ENCODE data around the gene JMJD4.
A peak's percentile ranks its signal among the peaks of the same experiment; 100 is the strongest.

Gene JMJD4

DNA sequence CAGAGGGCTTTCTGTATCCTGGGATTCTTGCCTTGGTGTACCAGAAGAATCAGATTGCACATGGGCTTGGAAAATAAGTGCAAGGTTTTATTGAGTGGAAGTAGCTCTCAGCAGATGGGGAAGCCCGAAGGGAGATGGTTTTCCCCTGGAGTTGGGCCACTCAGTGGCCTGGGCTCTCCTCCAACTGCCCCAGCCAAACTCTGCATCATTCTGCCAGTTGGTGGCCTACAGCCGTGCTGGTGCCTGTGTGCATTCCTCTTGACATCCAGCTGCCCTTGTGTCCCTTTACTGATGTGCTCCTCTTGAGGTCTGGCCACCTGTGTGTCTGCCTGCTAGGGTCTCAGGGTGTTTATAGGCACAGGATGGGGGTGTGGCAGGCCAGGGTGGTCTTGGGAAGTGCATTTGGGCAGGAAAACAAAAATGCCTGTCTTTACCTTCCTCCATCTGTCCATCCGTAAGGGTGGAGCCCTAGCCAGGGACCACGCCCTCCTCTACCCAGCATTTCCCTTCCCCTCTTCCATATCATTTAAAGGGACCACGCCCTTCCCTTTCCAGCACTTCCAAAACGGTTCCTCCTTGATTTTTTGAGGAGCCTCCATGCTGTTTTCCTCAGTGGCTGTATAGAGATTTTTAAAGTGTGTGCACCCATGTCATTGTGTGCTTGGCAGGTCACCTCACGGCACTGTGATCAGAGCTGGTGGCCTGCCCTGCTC, 19.1 kb upstream of the JMJD4 start:
- no peak for DNase-seq (ENCODE audit: insufficient read length, low spot score)
- no peak for FAIRE-seq

DNA sequence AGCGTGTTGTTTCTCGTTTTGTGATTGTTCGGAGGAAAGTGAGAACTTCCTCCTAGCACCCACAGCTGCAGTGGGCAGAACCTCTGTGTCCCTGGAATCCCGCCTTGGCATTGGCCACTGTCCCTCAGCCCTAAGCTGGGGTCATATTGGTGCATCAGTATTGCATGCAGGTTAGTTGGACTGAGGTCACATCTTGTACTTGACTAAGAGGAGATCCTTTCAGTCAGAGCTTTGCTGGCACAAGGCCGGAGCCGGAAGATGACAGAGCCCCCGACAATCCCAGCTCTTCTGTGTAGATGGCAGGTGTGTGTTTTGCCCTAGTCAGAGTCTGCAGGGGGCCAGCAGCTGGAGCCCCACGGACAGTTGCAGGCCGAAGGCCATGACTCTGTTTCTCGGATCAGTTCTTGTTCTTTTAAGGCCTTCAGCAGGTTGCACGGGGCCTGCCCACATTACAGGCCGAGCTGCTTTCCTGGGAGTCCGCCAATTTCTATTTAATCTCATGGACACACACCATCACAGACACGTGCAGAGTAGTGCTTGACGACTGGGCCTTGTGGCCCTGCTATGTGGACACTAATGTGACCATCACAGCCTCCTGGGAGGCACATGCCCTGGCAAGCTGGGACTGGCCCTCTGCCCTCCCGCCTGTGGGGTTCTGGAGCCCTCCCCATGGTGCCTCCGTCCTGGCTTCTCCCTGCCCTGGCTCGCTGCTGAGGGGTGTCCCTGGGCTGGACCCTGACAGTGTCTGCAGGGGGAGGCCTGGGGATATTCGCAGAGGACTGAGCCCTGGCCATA, 15.0 kb upstream of the JMJD4 start:
- no peak for FAIRE-seq
- no peak for DNase-seq (ENCODE audit: insufficient read length, low spot score)

DNA sequence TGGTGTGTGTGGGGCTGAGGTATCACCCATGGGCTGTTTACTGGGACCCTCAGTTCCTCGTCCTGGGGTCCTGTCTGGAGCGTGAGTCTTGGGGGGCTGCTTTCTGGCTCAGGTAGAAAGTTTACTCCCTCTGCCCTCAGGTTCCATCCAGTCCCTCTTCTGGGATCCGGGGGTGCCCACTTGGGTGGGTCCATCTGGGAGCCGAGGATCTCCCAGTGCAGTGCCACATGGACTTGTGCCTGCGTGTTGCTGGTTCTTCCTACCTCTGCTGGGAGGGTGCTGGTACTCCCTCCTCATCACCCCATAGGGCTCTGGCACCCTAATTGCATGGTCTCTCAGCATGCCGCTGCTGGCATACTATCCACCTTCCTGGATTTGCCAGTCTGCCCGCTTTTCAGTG, 14.1 kb upstream of the JMJD4 start:
- DNase-seq (ENCODE audit: insufficient read length, low spot score) = no peak
- no peak for FAIRE-seq

DNA sequence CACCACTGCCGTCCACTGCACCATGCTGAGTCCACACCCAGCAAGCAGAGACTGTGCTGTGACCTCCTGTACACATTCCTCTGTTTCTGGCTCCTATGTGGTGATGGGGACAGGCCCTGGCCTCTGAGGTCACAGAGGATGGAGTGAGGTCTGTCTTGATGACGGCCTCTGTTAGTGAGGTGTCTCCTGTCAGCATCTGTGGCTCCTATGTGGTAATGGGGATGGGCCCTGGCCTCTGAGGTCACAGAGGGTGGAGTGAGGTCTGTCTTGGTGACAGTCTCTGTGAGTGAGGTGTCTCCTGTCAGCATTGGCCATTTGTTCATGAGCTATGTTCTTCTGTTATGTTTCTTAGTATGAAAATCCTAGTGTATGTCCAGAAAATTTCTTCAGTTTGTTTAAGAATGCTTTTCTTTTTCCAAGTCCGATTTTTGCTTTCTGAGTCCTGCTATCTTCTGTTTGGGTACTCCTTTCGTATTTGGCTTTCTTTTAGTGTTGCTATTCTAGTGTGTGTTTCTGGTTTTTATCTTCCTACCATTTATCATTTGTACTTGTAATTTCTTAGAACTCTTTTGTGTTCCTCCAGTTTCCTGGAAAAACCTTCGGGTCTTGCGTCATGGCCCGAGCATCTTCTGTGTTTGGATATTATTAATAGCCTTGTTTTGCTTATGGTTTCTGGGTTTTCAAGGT, 13.5 kb upstream of the JMJD4 start:
- no peak for FAIRE-seq
- DNase-seq (ENCODE audit: insufficient read length, low spot score) = no peak

DNA sequence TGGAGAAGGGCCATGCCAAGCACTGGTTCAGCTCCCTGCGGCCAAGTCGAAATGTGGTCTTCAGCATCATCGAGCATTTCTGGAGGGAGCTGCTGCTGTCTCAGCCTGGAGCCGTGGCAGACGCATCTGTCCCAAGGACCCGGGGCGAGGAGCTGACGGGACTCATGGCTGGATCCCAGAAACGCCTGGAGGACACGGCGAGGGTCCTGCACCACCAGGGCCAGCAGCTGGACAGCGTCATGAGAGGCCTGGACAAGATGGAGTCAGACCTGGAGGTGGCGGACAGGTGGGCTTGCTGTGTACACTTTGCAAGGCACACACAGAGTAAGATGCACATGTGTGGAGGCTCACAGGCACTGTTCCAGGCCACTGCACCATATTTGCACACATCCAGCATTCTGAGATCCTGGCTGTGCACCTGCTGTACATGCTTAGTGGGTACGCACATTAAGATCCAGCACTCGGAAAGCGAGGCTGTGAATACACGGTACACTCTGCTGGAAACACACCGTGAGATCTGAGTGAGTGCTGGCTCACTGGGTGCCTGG, 12.9 kb upstream of the JMJD4 start:
- FAIRE-seq (no peak), DNase-seq (ENCODE audit: insufficient read length, low spot score) (no peak)

DNA sequence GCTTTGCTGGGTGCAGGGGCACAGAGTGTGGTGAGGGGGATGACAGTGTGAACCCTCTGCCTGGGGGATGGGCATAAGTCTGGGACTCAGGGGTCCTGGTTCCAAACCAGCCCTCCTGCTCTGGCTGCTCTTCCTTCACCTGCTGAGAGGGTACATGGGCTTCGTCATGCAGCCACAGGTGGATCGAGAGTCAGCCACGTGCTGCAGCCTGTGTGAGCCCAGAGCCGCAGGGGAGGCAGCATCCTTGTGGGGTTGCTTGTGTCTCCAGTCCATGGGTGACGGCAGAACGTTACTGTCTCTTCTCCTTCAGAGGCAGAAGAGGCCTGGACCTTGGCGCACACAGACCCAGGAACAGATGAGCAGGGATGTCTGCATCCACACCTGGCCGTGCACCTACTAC, 12.3 kb upstream of the JMJD4 start:
- DNase-seq (ENCODE audit: insufficient read length, low spot score) (no peak), FAIRE-seq (no peak)

DNA sequence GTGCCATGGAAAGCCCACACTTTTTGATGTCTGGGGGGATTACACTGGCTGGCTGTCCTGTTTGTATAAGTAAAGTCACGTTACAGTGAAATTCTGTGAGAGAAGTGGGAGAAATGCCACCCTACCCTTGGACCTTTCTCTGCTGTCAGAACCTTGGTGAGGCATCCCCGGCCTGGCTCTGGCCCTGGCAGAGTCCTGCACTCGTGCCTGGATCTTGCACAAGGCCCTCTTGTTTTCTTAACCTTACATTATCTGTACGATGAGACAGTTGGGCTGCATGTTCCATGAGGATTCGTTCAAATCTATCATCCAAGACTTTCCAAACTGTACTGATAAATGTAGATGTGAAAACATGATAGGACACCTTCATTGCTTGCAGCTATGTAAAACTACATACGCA, 11.6 kb upstream of the JMJD4 start:
- no peak for DNase-seq (ENCODE audit: insufficient read length, low spot score)
- no peak for FAIRE-seq

DNA sequence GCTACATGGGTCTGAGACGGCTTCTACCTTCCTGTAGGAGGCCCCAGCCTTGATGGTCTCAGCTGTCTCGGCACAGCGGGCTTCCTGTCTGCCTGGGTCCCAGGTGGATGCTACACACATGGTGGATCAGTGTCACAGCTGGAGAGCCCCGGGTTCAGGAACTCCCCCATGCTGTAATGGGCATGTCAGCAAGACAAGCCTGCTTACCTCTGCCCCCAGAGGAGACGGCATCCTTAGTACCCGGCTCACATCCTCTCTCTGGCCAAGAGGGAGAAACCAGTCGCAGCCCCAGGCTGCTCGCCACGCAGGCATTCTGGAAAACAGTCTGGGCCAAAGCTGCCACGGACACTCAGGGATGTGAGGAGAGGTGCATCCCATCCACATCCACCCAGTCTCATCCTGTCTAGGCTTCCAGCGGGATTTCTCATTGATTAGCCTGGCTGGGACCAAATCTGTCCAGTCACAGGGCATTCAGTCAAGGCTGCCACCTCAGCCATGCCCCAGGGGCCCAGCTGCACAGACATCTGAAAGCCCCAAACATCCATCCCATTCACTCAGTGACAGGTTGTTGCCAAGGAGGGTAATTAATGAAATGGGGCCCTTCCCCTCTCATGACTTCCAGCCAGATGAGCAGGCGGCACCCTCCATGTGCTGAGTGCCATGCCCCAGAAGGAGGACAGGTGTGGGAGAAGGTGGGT, 10.6 kb upstream of the JMJD4 start:
- FAIRE-seq (no peak), DNase-seq (ENCODE audit: insufficient read length, low spot score) (no peak)

DNA sequence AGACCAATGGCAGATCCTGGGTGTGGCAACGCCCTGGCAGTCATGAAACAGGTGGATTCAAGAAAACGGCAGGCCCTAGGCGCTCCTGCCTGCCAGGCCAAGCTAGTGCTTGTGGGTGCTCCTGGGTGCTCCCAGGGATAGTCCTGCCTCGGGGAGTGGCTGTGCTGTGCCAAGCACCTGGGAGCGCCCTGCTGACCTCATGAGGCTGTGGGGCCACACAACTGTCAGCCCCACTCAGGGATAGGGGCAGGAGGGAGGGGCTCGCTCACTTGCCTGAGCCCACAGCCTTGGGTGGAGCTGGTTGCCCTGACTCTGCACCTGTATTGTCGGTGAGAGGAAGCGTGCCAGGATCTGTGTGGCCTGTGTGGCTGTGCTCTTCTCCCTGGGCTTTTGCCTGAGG, 9.6 kb upstream of the JMJD4 start:
- DNase-seq (ENCODE audit: insufficient read length, low spot score) (no peak), FAIRE-seq (no peak)

DNA sequence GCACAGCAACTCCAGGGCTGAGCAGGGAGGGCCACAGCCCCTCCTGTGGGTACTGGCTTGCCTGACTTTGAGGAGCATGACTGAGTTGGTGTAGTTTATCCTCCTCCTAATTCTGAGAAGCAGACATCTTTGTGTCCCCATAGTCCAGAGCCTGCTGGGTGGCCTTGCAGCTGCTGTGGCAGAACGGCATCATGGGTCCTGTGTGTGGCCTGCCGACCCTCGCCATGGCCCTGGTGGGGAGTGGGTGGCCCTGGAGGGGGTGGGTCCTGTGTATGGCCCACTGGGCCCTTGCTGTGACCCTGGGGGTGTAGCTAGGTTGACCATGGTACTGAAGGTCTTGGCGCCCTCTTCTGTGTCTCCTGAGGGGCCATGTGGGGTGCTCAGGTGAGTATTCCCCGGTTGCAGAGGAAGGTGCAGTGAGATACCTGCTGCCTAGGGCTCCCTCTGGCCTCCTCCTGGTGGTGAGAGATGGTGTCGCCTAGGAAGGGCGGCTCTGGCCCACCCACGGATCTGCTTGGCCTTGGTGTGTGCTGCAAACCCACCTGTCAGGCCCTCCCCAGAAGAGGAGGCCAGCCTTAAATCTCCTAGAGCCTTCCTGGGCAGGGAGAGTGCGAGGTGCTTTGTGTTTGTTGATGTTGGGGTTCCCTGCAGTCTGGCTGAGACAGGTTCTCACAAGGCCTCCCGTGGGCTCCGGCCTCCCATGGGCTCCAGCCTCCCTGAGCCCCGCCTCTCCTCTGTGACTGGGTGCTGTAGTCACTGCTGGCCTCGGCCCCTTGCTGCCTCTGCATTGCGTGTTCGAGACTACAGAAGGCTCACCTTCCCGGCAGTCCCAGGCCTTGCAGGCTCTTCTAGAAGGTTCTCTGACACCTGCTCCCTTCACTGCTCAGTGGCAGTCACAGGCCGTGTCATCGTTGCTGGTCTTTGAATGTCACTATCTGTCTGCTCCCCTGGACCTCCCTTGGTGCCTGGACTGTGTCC, 7.9 kb upstream of the JMJD4 start:
- DNase-seq (ENCODE audit: insufficient read length, low spot score) = no peak
- no peak for FAIRE-seq

DNA sequence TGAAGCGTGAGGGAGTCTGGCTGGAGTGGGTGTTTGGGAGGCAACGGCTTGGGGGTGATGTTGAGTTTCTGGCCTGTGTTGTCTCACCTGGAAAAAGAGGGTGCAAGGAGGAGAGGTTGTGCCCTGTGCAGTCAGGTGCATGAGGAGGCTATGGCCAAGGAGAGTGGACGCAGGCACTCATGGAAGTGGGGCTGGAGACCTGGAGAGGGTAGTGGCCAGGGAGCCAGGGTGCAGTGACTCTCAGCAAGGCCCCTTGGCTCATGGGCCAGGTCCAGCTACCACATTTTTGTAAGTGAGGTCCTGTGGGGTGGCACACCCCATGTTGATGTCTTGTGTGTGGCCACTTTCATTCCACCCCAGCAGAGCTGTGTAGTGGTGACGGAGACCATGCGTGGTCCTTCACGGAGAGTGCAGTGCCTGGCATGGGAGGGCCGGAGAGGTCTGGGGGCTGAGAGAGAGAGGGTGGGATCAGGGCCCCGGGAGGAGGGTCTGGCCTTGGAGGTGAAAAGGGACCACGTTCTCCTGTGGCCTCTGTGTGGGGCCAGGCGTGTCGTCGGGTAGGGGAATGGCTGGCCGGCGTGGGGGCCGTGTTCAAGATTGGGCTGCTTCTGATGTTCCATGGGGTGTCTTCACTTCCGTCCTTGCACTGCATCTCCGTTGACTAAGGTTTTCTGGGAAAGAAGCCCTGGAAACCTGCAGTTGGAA, 6.2 kb upstream of the JMJD4 start:
- DNase-seq (ENCODE audit: insufficient read length, low spot score) = no peak
- no peak for FAIRE-seq

DNA sequence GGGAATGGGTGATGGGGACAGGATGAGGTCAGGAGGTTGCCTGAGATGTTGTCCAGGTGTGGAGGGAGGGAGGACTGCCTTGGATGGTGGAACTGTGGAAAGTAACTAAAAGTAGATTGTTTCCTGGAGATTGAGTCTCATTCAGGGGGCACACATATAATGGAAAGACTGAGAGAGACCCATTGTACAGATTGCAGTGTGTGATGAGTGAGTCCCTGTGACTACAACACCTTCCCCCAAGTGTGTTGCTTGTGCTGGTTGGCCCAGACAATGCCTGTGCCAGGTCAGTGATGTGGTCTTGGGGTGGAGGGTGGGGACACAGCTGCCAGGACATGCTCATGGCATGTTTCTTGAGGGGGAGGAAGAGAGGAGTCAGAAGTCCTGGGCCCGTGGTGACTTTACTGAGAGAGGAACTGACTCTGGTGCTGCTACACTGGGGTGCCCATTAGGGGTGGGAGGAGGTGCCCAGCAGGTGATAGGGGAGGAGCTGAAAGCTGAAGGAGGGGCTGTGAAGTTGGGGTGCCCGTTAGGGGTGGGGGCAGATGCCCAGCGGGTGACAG, 5.4 kb upstream of the JMJD4 start:
- no peak for FAIRE-seq

DNA sequence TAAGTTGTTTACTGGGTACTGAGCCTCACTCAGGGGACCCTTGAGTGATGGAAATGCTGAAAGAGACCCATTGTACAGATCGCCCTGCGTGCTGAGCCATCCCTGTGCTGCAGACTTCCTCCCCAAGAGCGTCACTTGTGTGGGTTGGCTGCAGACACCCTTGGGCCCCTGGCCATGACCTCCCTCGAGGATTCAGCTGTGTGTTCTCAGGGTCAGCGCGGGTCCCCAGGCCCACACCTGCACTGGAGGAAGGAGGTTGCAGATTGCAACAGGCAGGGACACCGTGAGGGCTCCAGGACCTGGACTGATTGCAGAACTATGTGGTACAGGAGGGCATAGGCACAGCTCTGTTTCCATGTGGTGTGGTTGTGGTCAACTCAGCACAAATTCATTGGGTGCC, 4.5 kb upstream of the JMJD4 start:
- DNase-seq (ENCODE audit: insufficient read length, low spot score) (no peak), FAIRE-seq (no peak)

More for the DNA sequence above, 5.4 kb upstream of the JMJD4 start:
- DNase-seq (ENCODE audit: insufficient read length, low spot score) = no peak

DNA sequence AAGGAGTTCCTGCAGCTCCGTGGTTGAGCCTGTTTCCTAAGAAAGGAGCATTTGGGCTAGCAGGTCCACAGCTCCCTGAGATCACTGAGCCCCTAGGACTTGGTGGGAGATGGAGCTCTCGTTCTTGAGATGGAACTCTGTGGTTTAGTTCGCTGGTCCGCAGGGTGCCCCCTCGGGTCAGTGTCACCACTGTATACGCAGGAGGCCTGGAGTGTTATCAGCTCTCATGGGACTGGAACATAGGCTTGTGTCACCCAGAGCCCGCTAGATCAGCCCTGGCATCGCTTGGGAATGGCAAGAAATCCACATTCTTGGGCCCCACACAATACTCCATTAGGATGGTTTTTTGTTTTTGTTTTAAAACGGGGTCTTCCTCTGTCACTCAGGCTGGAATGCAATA, 3.7 kb upstream of the JMJD4 start:
- DNase-seq (ENCODE audit: insufficient read length, low spot score) = no peak
- FAIRE-seq = no peak

DNA sequence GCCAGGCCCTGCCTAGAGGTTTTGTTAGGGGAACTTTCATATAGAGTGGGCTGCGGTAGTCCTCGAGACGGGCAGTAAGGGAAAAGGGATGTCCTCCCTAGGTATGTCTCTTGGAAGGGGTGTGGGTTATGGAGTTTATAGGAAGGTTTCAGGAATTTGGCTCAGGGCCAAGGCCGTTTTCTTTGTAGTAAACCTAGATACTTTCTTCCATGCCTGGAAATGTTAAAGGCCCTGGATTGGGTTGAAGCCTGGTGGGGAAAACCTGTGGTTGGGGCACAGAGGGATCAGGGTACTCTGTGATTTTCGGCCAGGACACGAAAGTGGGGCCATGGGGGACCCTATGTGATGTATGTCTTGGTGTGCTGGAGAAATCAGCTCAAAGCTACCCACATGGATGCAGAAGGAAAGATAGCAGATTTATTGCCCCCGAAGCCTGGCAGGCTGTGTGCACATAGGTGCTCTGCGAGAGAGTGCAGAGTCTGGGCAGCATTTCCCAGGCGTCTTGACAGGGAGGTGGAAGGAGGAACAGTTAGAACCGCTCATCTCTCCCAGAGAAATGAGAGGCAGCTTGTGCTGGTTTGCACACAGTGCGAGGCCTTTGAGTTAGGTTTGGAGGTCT, 1.8 kb upstream of the JMJD4 start:
- no peak for DNase-seq (ENCODE audit: insufficient read length, low spot score)
- FAIRE-seq = no peak

DNA sequence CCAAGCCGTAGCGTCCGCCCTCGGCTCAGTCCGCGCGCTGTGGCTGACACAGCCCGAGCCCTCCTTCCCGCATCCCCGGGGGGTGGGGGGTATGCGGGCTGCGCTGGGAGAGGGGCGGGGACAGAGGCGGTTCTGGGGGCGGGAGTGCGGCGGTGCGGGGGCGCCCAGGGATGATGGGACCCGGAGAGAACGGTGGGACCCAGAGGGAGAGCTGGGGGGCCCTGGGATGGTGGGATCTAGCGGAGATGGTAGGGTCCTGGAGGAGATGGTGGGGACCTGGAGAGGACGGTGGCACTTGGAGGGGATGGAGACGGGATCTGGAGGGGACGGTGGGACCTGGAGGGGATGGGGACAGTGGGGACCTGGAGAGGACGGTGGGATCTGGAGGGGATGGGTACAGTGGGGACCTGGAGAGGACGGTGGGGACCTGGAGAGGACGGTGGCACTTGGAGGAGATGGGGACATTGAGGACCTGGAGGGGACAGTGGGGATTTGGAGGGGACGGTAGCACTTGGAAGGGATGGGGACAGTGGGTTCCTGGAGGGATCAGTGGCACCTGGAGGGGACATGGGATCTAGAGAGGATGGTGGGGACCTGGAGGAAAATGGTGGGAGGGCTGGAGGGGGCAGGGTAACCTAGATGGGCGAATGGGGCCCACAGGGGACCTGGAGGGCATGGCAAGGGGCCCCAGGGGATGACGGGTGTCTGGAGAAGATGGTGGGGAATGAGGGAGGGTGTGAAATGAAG, 610 bp upstream of the JMJD4 start:
- no peak for DNase-seq (ENCODE audit: insufficient read length, low spot score)
- FAIRE-seq = no peak

DNA sequence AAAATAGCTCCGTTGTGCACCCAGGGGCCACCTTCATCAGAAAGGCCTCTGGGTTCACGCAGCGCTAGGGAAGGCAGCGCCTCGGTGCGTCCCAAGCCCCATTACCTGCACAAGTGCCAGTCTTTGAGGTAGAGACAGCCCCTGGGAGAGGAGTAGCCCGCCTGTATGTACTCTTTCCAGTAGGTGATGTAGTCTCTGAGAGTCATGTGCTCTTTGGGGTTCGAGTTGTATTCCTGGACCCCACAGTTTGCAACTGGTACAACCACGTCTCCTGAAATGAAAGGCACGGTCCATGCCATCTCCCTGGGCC, 601 bp downstream of the JMJD4 start:
- peak; percentile 67 for FAIRE-seq
- DNase-seq (ENCODE audit: insufficient read length, low spot score) = no peak

Data from GM19239 (cell line).